CD4-positive, alpha-beta T cell treated with Interleukin-6 at 100 ng/mL for 8 hours (primary cell): Measurements from ENCODE around the gene DNAJB6.
A peak's percentile ranks its signal among the peaks of the same experiment; 100 is the strongest.

Experiments used
- DNase-seq: peaks from one replicate; pipeline ENCODE4 v3.0.0-alpha.2; 2020; ENCODE audit warnings: mixed read lengths, low spot score

Gene DNAJB6

GRCh38 chr7:157368955-157369354 is 32.2 kb downstream of the DNAJB6 start:
- DNase-seq, result no peak

- no peak for DNase-seq
These were observed 33.9 kb downstream of the DNAJB6 start for GRCh38 chr7:157370742-157371141.

GRCh38 chr7:157371296-157371695 is 34.5 kb downstream of the DNAJB6 start:
- no peak for DNase-seq

GRCh38 chr7:157372300-157373232 is 35.8 kb downstream of the DNAJB6 start:
- no peak for DNase-seq

GRCh38 chr7:157373493-157373892 is 36.7 kb downstream of the DNAJB6 start:
- DNase-seq, result no peak

- no peak for DNase-seq
These were observed 38.6 kb downstream of the DNAJB6 start for GRCh38 chr7:157375410-157375809.

GRCh38 chr7:157377436-157378124 is 40.8 kb downstream of the DNAJB6 start:
- DNase-seq, result no peak

GRCh38 chr7:157378390-157378789 is 41.6 kb downstream of the DNAJB6 start:
- no peak for DNase-seq

GRCh38 chr7:157379493-157379892 is 42.7 kb downstream of the DNAJB6 start:
- DNase-seq, result no peak

- DNase-seq, result no peak
These were observed 43.6 kb downstream of the DNAJB6 start for GRCh38 chr7:157380416-157380815.

- DNase-seq, result no peak
These were observed 47.1 kb downstream of the DNAJB6 start for GRCh38 chr7:157383868-157384267.

GRCh38 chr7:157384301-157384700 is 47.5 kb downstream of the DNAJB6 start:
- no peak for DNase-seq

GRCh38 chr7:157386979-157387800 is 50.4 kb downstream of the DNAJB6 start:
- peak; percentile 87 for DNase-seq

- DNase-seq, result no peak
These were observed 51.5 kb downstream of the DNAJB6 start for GRCh38 chr7:157388301-157388700.

- peak; percentile 26 for DNase-seq
These were observed 53.3 kb downstream of the DNAJB6 start for GRCh38 chr7:157389951-157390730.

GRCh38 chr7:157391036-157391710 is 54.4 kb downstream of the DNAJB6 start:
- DNase-seq, result no peak

- no peak for DNase-seq
These were observed 55.6 kb downstream of the DNAJB6 start for GRCh38 chr7:157392256-157393037.

- no peak for DNase-seq
These were observed 57.7 kb downstream of the DNAJB6 start for GRCh38 chr7:157394246-157395191.

- no peak for DNase-seq
These were observed 58.4 kb downstream of the DNAJB6 start for GRCh38 chr7:157395206-157395605.
